SU-DHL-6 (cell line): Measurements from ENCODE around the gene MXD1.

Experiments used
- H2AFZ ChIP-seq: fragments of 200-600 bp; sonication (generic); 2 replicates; pipeline ENCODE4 v1.6.1; 2014; ENCODE audit warnings: low read depth, mild to moderate bottlenecking, moderate library complexity, mixed read lengths, antibody characterized with exemption, low read length; ENCODE audit not compliant: severe bottlenecking
- H3F3A ChIP-seq: fragments of 200-600 bp; shearing (Covaris generic); 2 replicates; pipeline ENCODE4 v1.6.0; 2016; ENCODE audit warnings: antibody characterized with exemption, mild to moderate bottlenecking; ENCODE audit not compliant: insufficient read depth
- H3K27ac ChIP-seq: fragments of 200-600 bp; sonication (generic); 2 replicates; pipeline ENCODE4 v1.5.1; 2016; ENCODE audit warnings: low read depth, mild to moderate bottlenecking, low read length, moderate library complexity, mixed read lengths
- H3K27me3 ChIP-seq: fragments of 200-600 bp; sonication (generic), shearing (Covaris generic); 2 replicates; pipeline ENCODE4 v1.6.0; 2014; ENCODE audit warnings: mild to moderate bottlenecking, low read length
- H3K36me3 ChIP-seq: fragments of 200-600 bp; sonication (generic); 2 replicates; pipeline ENCODE4 v1.6.1; 2014; ENCODE audit warnings: mild to moderate bottlenecking, low read length, mixed read lengths
- H3K4me2 ChIP-seq: fragments of 300-600, 200-600 bp; shearing (Covaris generic), sonication (generic); 2 replicates; pipeline ENCODE4 v1.6.0; 2014; ENCODE audit warnings: low read length, low read depth, mild to moderate bottlenecking; ENCODE audit not compliant: poor library complexity, severe bottlenecking
- H3K4me3 ChIP-seq: fragments of 200-600 bp; sonication (generic); 2 replicates; pipeline ENCODE4 v1.5.1; 2014; ENCODE audit warnings: antibody characterized with exemption, low read length, mild to moderate bottlenecking, mixed read lengths; ENCODE audit not compliant: insufficient read depth, poor library complexity, severe bottlenecking
- H3K79me2 ChIP-seq: fragments of 200-600 bp; sonication (generic); 2 replicates; pipeline ENCODE4 v1.6.1; 2014; ENCODE audit warnings: mild to moderate bottlenecking, low read length, moderate library complexity; ENCODE audit not compliant: insufficient read depth
- H3K9ac ChIP-seq: fragments of 200-600 bp; sonication (generic); 2 replicates; pipeline ENCODE4 v1.7.0; 2014; ENCODE audit warnings: mild to moderate bottlenecking, low read length
- H3K9me2 ChIP-seq: fragments of 200-600 bp; sonication (generic); replicated peaks from 2 replicates; pipeline ENCODE4 v1.6.1; 2014; ENCODE audit warnings: low read length; ENCODE audit not compliant: insufficient read depth
- H3K9me3 ChIP-seq: fragments of 200-600 bp; sonication (generic); 2 replicates; pipeline ENCODE4 v1.6.1; 2014; ENCODE audit warnings: low read length, mixed read lengths; ENCODE audit not compliant: insufficient read depth
- H4K20me1 ChIP-seq: fragments of 200-600 bp; sonication (generic); 2 replicates; pipeline ENCODE4 v1.6.1; 2014; ENCODE audit warnings: low read depth, mild to moderate bottlenecking, antibody characterized with exemption, low read length, moderate library complexity, mixed read lengths
- CTCF ChIP-seq: fragments of 200-600 bp; sonication (generic); IDR thresholded peaks from one replicate; pipeline ENCODE4 v1.5.1; 2017; ENCODE audit warnings: antibody characterized with exemption, mild to moderate bottlenecking, low read length, moderate library complexity; ENCODE audit not compliant: insufficient read depth, poor library complexity, severe bottlenecking
- EZH2phosphoT487 ChIP-seq: fragments of 200-600 bp; sonication (generic), shearing (Covaris generic); conservative IDR thresholded peaks from 2 replicates; pipeline ENCODE4 v1.6.1; 2018; ENCODE audit warnings: mild to moderate bottlenecking, antibody characterized with exemption, low read length, moderate library complexity, mixed read lengths

MXD1 gene

GRCh38 chr2:69918401-69918800, 3.5 kb downstream of the MXD1 start:
- H3K4me2 ChIP-seq = peak overlapping the region; percentile 36
- no peak overlapping the region for H3K27ac ChIP-seq
- no peaks in the 10 kb centered on the region for H3K9me2 ChIP-seq
- TF ChIP-seq CTCF (no peak), EZH2phosphoT487 (no peak)
- H2AFZ ChIP-seq = peak overlapping the region; percentile 6
- no peaks in the 10 kb centered on the region; the same call in 1 of the 2 replicates for H3K36me3 ChIP-seq
- no peaks in the 10 kb centered on the region for H4K20me1 ChIP-seq
- H3K79me2 ChIP-seq = no peaks in the 10 kb centered on the region
- no peaks in the 10 kb centered on the region for H3K9me3 ChIP-seq
- no peaks in the 10 kb centered on the region for H3K27me3 ChIP-seq
- H3K4me3 ChIP-seq = no peak overlapping the region
- H3K9ac ChIP-seq = no peak overlapping the region
- peaks cover 19% of the 10 kb centered on the region for H3F3A ChIP-seq

GRCh38 chr2:69923116-69923515, 8.2 kb downstream of the MXD1 start:
- Histone ChIP-seq H2AFZ (no peak overlapping the region), H3F3A (peaks cover 8% of the 10 kb centered on the region; the same call in 1 of the 2 replicates), H4K20me1 (no peaks in the 10 kb centered on the region), H3K9me2 (no peaks in the 10 kb centered on the region), H3K9ac (no peak overlapping the region), H3K9me3 (no peaks in the 10 kb centered on the region), H3K79me2 (no peaks in the 10 kb centered on the region), H3K36me3 (no peaks in the 10 kb centered on the region; the same call in 1 of the 2 replicates), H3K27ac (no peak overlapping the region), H3K27me3 (no peaks in the 10 kb centered on the region), H3K4me3 (no peak overlapping the region), H3K4me2 (no peak overlapping the region)
- TF ChIP-seq CTCF = no peak
- no peak for TF ChIP-seq EZH2phosphoT487

GRCh38 chr2:69926849-69927515, 12.1 kb downstream of the MXD1 start:
- H3K36me3 ChIP-seq = no peaks in the 10 kb centered on the region; the same call in 1 of the 2 replicates
- no peak overlapping the region for H3K4me3 ChIP-seq
- TF ChIP-seq CTCF = no peak
- no peak for TF ChIP-seq EZH2phosphoT487
- no peak overlapping the region for H3K4me2 ChIP-seq
- H3K27me3 ChIP-seq = no peaks in the 10 kb centered on the region
- H3K79me2 ChIP-seq = no peaks in the 10 kb centered on the region
- no peaks in the 10 kb centered on the region for H3K9me3 ChIP-seq
- H3K9me2 ChIP-seq = no peaks in the 10 kb centered on the region
- no peak overlapping the region for H3K27ac ChIP-seq
- H4K20me1 ChIP-seq = no peaks in the 10 kb centered on the region
- H2AFZ ChIP-seq = no peak overlapping the region
- no peaks in the 10 kb centered on the region for H3F3A ChIP-seq
- H3K9ac ChIP-seq = no peak overlapping the region
